Measurements from ENCODE around the gene ACOT7.

GRCh38 chr1:6427441-6428390 is 34.1 kb upstream of the ACOT7 start:
- TF ChIP-seq EZH2 (IDR thresholded peaks at IDR 0.05; ENCODE audit: borderline replicate concordance, low read length) (no peak), CTCF (IDR thresholded peaks at IDR 0.05; ENCODE audit: low read length) (no peak)
